Smooth muscle cell (in vitro differentiated cells): ENCODE data around the gene FCRL6. TPM values are rescaled to one million over a fixed set of nuclear protein-coding genes. Genes with fewer than 3 reads are reported as not detected.

ENCODE experiments used
- DNase-seq: peaks from one replicate; lab custom pipeline; 2025; ENCODE audit not compliant: unreplicated experiment; lab: John Stamatoyannopoulos, UW
- H2AFZ ChIP-seq: fragments of 200-600 bp; sonication (generic); 2 replicates; pipeline ENCODE4 v1.6.0; 2016; ENCODE audit warnings: antibody characterized with exemption, low read depth, mild to moderate bottlenecking
- H3F3A ChIP-seq: fragments of 200-600 bp; sonication (generic); 2 replicates; pipeline ENCODE4 v1.6.0; 2017; ENCODE audit warnings: antibody characterized with exemption, low read depth
- H3K27ac ChIP-seq: fragments of 200-600 bp; sonication (generic); 2 replicates; pipeline ENCODE4 v1.5.1; 2016; ENCODE audit warnings: low read depth, mild to moderate bottlenecking
- H3K27me3 ChIP-seq: fragments of 200-600 bp; sonication (generic); 2 replicates; pipeline ENCODE4 v1.6.1; 2016; ENCODE audit warnings: low read depth, mild to moderate bottlenecking
- H3K36me3 ChIP-seq: fragments of 200-600 bp; sonication (generic); 2 replicates; pipeline ENCODE4 v1.5.1; 2016; ENCODE audit warnings: low read depth
- H3K4me1 ChIP-seq: fragments of 200-600 bp; sonication (generic); 2 replicates; pipeline ENCODE4 v1.5.1; 2016; ENCODE audit warnings: low read depth
- H3K4me2 ChIP-seq: fragments of 200-600 bp; sonication (generic); 2 replicates; pipeline ENCODE4 v1.6.0; 2016; ENCODE audit warnings: mild to moderate bottlenecking
- H3K4me3 ChIP-seq: fragments of 200-600 bp; sonication (generic); 2 replicates; pipeline ENCODE4 v1.5.1; 2016; ENCODE audit warnings: mild to moderate bottlenecking
- H3K79me2 ChIP-seq: fragments of 200-600 bp; sonication (generic); 2 replicates; pipeline ENCODE4 v1.6.0; 2016; ENCODE audit warnings: low read depth, mild to moderate bottlenecking
- H3K9ac ChIP-seq: fragments of 200-600 bp; sonication (generic); 2 replicates; pipeline ENCODE4 v1.6.0; 2016; ENCODE audit warnings: low read depth
- H3K9me3 ChIP-seq: fragments of 200-600 bp; sonication (generic); replicated peaks from 2 replicates; pipeline ENCODE4 v1.5.1; 2016; ENCODE audit warnings: low read depth
- H4K20me1 ChIP-seq: fragments of 200-600 bp; sonication (generic); 2 replicates; pipeline ENCODE4 v1.6.0; 2016; ENCODE audit warnings: low read depth
- CTCF ChIP-seq: fragments of 200-600 bp; sonication (generic); IDR thresholded peaks from 2 replicates; pipeline ENCODE4 v1.5.1; 2017; ENCODE audit warnings: borderline replicate concordance, mild to moderate bottlenecking, antibody characterized with exemption; ENCODE audit not compliant: insufficient read depth, poor library complexity, severe bottlenecking
- WGBS: methylation state at CpG from one replicate; pipeline ENCODE4 v1.1.7; 2016; ENCODE audit warnings: low lambda C conversion rate; 5-methylcytosine and 5-hydroxymethylcytosine counted together
- polyA plus RNA-seq: library from polyadenylated mRNA; unstranded; fragments of >200 nt; fragmentation: Nextera tagmentation; extraction: Ambion mirVana; gene quantifications from 2 replicates; pipeline ENCODE4 v1.2.1, GENCODE V29; 2016
- total RNA-seq: library from RNA; depleted of rRNA; stranded (reverse); fragments of >200 nt; gene quantifications from 2 replicates; pipeline ENCODE4 v1.2.3, GENCODE V29; 2014

Gene FCRL6
- not detected in 2 replicates for total RNA-seq
- not detected in 2 replicates for polyA plus RNA-seq

- no peak for TF ChIP-seq CTCF
- WGBS: 97% methylated on average over 8 of the region's 8 CpGs
- Histone ChIP-seq H4K20me1 (no peaks in the 10 kb centered on the region), H3K4me3 (no peak within 1 kb of the TSS), H3K27me3 (peaks cover 8% of the 10 kb centered on the region), H2AFZ (no peak within 1 kb of the TSS), H3F3A (no peaks in the 10 kb centered on the region), H3K4me2 (no peak within 1 kb of the TSS), H3K9me3 (no peaks in the 10 kb centered on the region), H3K9ac (no peak within 1 kb of the TSS), H3K79me2 (no peaks in the 10 kb centered on the region), H3K27ac (no peak within 1 kb of the TSS), H3K36me3 (no peaks in the 10 kb centered on the region), H3K4me1 (no peaks in the 10 kb centered on the region)
- DNase-seq: no peak
Measured at GRCh38 chr1:159802111-159802510, at the start of gene FCRL6. FCRL6 (plus strand) TSS chr1:159802360; CDS start chr1:159802425, 65 bp downstream.

- Histone ChIP-seq H3K4me2 (no peak overlapping the region), H3K27ac (no peak overlapping the region), H3K4me3 (no peak overlapping the region), H3F3A (no peaks in the 10 kb centered on the region), H3K4me1 (no peaks in the 10 kb centered on the region), H3K27me3 (no peaks in the 10 kb centered on the region), H4K20me1 (no peaks in the 10 kb centered on the region), H3K36me3 (no peaks in the 10 kb centered on the region), H3K9me3 (no peaks in the 10 kb centered on the region), H3K9ac (no peak overlapping the region), H2AFZ (no peak overlapping the region), H3K79me2 (no peaks in the 10 kb centered on the region)
- no peak for DNase-seq
- no peak for TF ChIP-seq CTCF
- 71% methylated on average over 4 of the region's 4 CpGs for WGBS
Measured at GRCh38 chr1:159753386-159753785, 48.8 kb upstream of the FCRL6 start.

DNA sequence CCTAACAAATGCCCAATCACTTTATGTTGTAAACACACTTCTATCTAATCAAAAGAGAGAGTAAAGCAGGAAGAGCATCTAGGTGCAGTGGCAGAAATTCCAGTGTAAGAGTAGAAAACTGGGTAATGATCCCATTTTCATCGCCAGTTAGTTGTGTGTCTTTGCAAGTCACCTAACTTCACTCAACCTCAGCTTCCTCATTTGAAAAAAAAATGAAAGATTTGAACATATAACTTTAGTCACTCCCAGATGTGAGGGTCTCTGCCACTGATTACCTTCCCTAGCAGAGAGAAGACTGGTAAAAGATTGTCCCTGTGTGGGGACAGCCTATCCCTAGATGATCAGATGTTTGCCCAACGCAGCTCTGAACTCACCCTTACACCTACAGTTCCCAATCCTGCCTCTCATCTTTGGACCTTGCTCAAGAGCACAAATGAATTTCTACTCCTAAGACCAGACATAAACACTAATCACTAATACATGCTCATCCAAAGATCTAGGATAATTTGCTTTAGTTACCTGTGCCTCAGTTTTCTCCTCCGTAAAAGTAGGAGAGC, 46.6 kb upstream of the FCRL6 start:
- no peak overlapping the region for H3K27ac ChIP-seq
- H3K4me3 ChIP-seq: no peak overlapping the region
- no peak overlapping the region for H2AFZ ChIP-seq
- H3K4me1 ChIP-seq: no peaks in the 10 kb centered on the region
- TF ChIP-seq CTCF: no peak
- 75% methylated on average over 3 of the region's 3 CpGs for WGBS
- H3K79me2 ChIP-seq: no peaks in the 10 kb centered on the region
- no peaks in the 10 kb centered on the region for H3K27me3 ChIP-seq
- no peak for DNase-seq
- no peaks in the 10 kb centered on the region for H3F3A ChIP-seq
- H3K36me3 ChIP-seq: no peaks in the 10 kb centered on the region
- H3K4me2 ChIP-seq: no peak overlapping the region
- H4K20me1 ChIP-seq: no peaks in the 10 kb centered on the region
- no peaks in the 10 kb centered on the region for H3K9me3 ChIP-seq
- no peak overlapping the region for H3K9ac ChIP-seq

DNA sequence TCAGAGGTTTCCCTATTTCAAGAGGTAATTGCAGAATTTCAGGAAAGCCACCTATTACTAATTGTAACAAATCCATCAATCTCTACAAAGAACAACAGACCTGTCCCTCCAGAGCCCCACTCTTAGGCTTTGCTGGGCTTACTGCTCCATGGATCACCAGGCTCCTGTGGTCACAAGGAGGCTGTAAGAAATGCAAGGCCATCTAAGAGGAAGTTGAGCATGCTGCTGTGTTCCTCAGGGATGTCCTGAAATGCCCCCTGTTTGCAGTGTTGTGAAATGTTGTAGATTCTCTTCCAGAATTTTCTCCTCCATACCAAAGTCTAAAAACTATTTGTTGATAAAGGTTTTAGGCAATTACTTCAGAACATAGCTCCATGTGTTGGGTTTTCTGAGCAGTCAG, 45.8 kb upstream of the FCRL6 start:
- H4K20me1 ChIP-seq: no peaks in the 10 kb centered on the region
- no peak for DNase-seq

More for the DNA sequence above, 45.8 kb upstream of the FCRL6 start:
- Histone ChIP-seq H3K4me2 (no peak overlapping the region), H3K4me1 (no peaks in the 10 kb centered on the region), H3K27ac (no peak overlapping the region), H3K27me3 (no peaks in the 10 kb centered on the region), H3F3A (no peaks in the 10 kb centered on the region), H3K79me2 (no peaks in the 10 kb centered on the region), H3K4me3 (no peak overlapping the region), H3K9me3 (no peaks in the 10 kb centered on the region), H3K36me3 (no peaks in the 10 kb centered on the region), H2AFZ (no peak overlapping the region), H3K9ac (no peak overlapping the region)
- no peak for TF ChIP-seq CTCF
